ENCODE results near the gene TM4SF18. TPM values are rescaled to one million over a fixed set of nuclear protein-coding genes. Genes with fewer than 3 reads are reported as not detected.

The TM4SF18 gene
- total RNA-seq, 1 experiment from 2014 or later, result 9.8 TPM

GRCh38 chr3:149364624-149365023, 31.2 kb upstream of the TM4SF18 start:
- Histone ChIP-seq H2AK5ac (ENCODE audit: insufficient read length, low read length) (no peak overlapping the region), H2BK5ac (ENCODE audit: insufficient read length, low read length) (no peak overlapping the region), H3K4ac (ENCODE audit: low read depth, low read length) (no peak overlapping the region), H3K14ac (ENCODE audit: insufficient read depth, low read length) (no peak overlapping the region), H3K23me2 (ENCODE audit: insufficient read length, low read depth, low read length, poor library complexity, severe bottlenecking) (no peaks in the 10 kb centered on the region), H3K79me2 (ENCODE audit: insufficient read depth, low read length) (no peaks in the 10 kb centered on the region), H3K4me1 (ENCODE audit: insufficient read depth, low read length) (peaks cover 2% of the 10 kb centered on the region), H4K5ac (ENCODE audit: insufficient read length, low read depth, low read length) (no peak overlapping the region), H2BK120ac (ENCODE audit: low read depth, low read length, poor library complexity, severe bottlenecking) (no peak overlapping the region), H2BK12ac (ENCODE audit: insufficient read length, low read depth, low read length) (no peak overlapping the region), H2BK20ac (ENCODE audit: low read depth, low read length, poor library complexity, severe bottlenecking) (no peak overlapping the region), H3K9ac (ENCODE audit: extremely low read depth, insufficient read length, low read length) (no peak overlapping the region), H2AFZ (ENCODE audit: low read length) (no peak overlapping the region), H3K27ac (ENCODE audit: insufficient read length, low read depth, low read length) (no peak overlapping the region), H3K79me1 (ENCODE audit: insufficient read depth, low read depth, low read length, poor library complexity, severe bottlenecking) (no peaks in the 10 kb centered on the region), H3K56ac (ENCODE audit: insufficient read length, low read depth, low read length) (no peak overlapping the region), H4K20me1 (ENCODE audit: control insufficient read depth, insufficient read depth, insufficient read length) (no peaks in the 10 kb centered on the region), H4K8ac (replicated peaks; ENCODE audit: insufficient read length, low read depth, low read length) (no peak overlapping the region), H4K91ac (ENCODE audit: insufficient read length, low read depth, low read length) (no peak overlapping the region), H3K27me3 (ENCODE audit: insufficient read depth, low read length) (no peaks in the 10 kb centered on the region), H3K18ac (ENCODE audit: insufficient read length, low read depth, low read length) (no peak overlapping the region), H3K4me2 (ENCODE audit: insufficient read depth, insufficient read length, low read length) (no peak overlapping the region), H3K9me3 (ENCODE audit: control insufficient read depth, low read depth, low read length) (no peaks in the 10 kb centered on the region), H2BK15ac (ENCODE audit: low read depth, low read length) (no peak overlapping the region), H3K23ac (ENCODE audit: insufficient read length, low read depth, low read length) (no peak overlapping the region), H3T11ph (ENCODE audit: low read length) (no peak overlapping the region)
- no peak for DNase-seq
- Mint-ChIP-seq H3K27me3 (ENCODE audit: low read depth) (no peaks in the 10 kb centered on the region; the same call in 1 of the 2 replicates), H3K27ac (no peak overlapping the region), H3K4me1 (peaks cover 41 to 48% of the 10 kb centered on the region in 2 experiments), H3K4me3 (no peak overlapping the region), H3K36me3 (ENCODE audit: insufficient read depth in 1 of 3, low read depth in 3 of 3) (no peaks in the 10 kb centered on the region), H3K9me3 (no peaks in the 10 kb centered on the region)
- WGBS (ENCODE audit: extremely low coverage, insufficient read length, low lambda C conversion rate), result no CpG with 5 or more reads among the region's 2 CpGs
- TF ChIP-seq CTCF (conservative IDR thresholded peaks at IDR 0.05), result no peak

Data from H9 (cell line).